KBM-7 (cell line): ENCODE data around the gene SERTAD1.
"Not testable (repeated sequence)": the region's sequence is repeated elsewhere in the genome, so short reads cannot be mapped to it uniquely, and the experiment has no call there.

Experiments used
- DNase-seq: peaks from one replicate; pipeline ENCODE4 v3.0.0-alpha.2; 2015
- in situ Hi-C: fragments of 300-500 bp; cut with MboI; formaldehyde crosslinking; loops from 2 replicates; pipeline ENCODE4 v1.14.3; 2020; ENCODE audit warnings: low sequenced_read_pairs, low pct_unique_long_range_greater_than_20kb, mixed read lengths

The SERTAD1 gene

GRCh38 chr19:40425450-40426287 is at the start of gene SERTAD1:
TSS of gene SERTAD1 (minus strand) at chr19:40425992. CDS start at chr19:40423546, 2,446 bp downstream.
- peak; percentile 99 for DNase-seq
- in situ Hi-C loops, result no loop called here

GRCh38 chr19:40474737-40475136 is 48.9 kb upstream of the SERTAD1 start:
- in situ Hi-C loops, result no loop called here
- DNase-seq, result no peak

- no peak for DNase-seq
- in situ Hi-C loops, result no loop called here
These were observed 46.7 kb upstream of the SERTAD1 start for GRCh38 chr19:40472516-40472915.

GRCh38 chr19:40471111-40471510 is 45.3 kb upstream of the SERTAD1 start:
- in situ Hi-C loops, result no loop called here
- no peak for DNase-seq

- peak; percentile 61 for DNase-seq
- in situ Hi-C loops, result no loop called here
These were observed 43.2 kb upstream of the SERTAD1 start for GRCh38 chr19:40469011-40469410.

GRCh38 chr19:40466985-40467734 is 41.4 kb upstream of the SERTAD1 start, which contains the start of gene SPTBN4:
TSS of gene SPTBN4 (plus strand) at chr19:40467001. CDS start at chr19:40472622, 5,621 bp downstream.
- no peak for DNase-seq
- in situ Hi-C loops, result no loop called here

GRCh38 chr19:40466219-40466984 is 40.6 kb upstream of the SERTAD1 start:
- no peak for DNase-seq
- in situ Hi-C loops, result no loop called here

GRCh38 chr19:40465557-40466218 is 39.9 kb upstream of the SERTAD1 start, which contains the start of gene BLVRB:
TSS of gene BLVRB (minus strand) at chr19:40465745. CDS start at chr19:40465688, 57 bp downstream.
- in situ Hi-C loops, result no loop called here

GRCh38 chr19:40465025-40465556 is 39.3 kb upstream of the SERTAD1 start:
- peak; percentile 82 for DNase-seq
- in situ Hi-C loops, result no loop called here

More at GRCh38 chr19:40465557-40466218, 39.9 kb upstream of the SERTAD1 start, which contains the start of gene BLVRB:
- DNase-seq, result peak; percentile 99

GRCh38 chr19:40464059-40465024 is 38.5 kb upstream of the SERTAD1 start:
- in situ Hi-C loops, result no loop called here
- peak; percentile 86 for DNase-seq

- DNase-seq, result peak; percentile 38
- in situ Hi-C loops, result not testable (repeated sequence)
These were observed 37.8 kb upstream of the SERTAD1 start for GRCh38 chr19:40463587-40464037.

GRCh38 chr19:40461669-40462221 is 36.0 kb upstream of the SERTAD1 start:
- in situ Hi-C loops, result no loop called here
- DNase-seq, result peak; percentile 52

- in situ Hi-C loops, result no loop called here
These were observed 34.4 kb upstream of the SERTAD1 start for GRCh38 chr19:40460185-40460584.

GRCh38 chr19:40458597-40458974 is 32.8 kb upstream of the SERTAD1 start:
- DNase-seq, result no peak
- in situ Hi-C loops, result no loop called here

More at GRCh38 chr19:40460185-40460584, 34.4 kb upstream of the SERTAD1 start:
- DNase-seq, result no peak

GRCh38 chr19:40457953-40458596 is 32.3 kb upstream of the SERTAD1 start:
- DNase-seq, result no peak
- in situ Hi-C loops, result no loop called here

GRCh38 chr19:40457048-40457447 is 31.3 kb upstream of the SERTAD1 start:
- DNase-seq, result no peak
- in situ Hi-C loops, result no loop called here

- in situ Hi-C loops, DNase-seq: not testable (repeated sequence)
These were observed 28.2 kb upstream of the SERTAD1 start for GRCh38 chr19:40453943-40454342.
